Spleen (tissue), 11 donors: ENCODE results near the gene HBQ1. TPM values are rescaled to one million over a fixed set of nuclear protein-coding genes. Genes with fewer than 3 reads are reported as not detected.
A peak's percentile ranks its signal among the peaks of the same experiment; 100 is the strongest.

ENCODE experiments used
- DNase-seq: peaks from one replicate; pipeline ENCODE4 v3.0.0-alpha.2; 2020
- H3K27ac ChIP-seq, 8 donors: fragments of 200-600 bp; sonication (generic) in 7 of 8; 1 replicate in 4 of 8; 2 replicates in 4 of 8; pipeline versions ENCODE4 v1.5.0 to v1.8.0; 2016 to 2021; ENCODE audit warnings: inconsistent platforms in 4 of 8, mild to moderate bottlenecking in 4 of 8, moderate library complexity in 1 of 8
- H3K27me3 ChIP-seq, 7 donors: fragments of 200-600 bp; sonication (generic) in 6 of 7; replicated peaks in 1 of 7; 1 replicate in 4 of 7; 2 replicates in 3 of 7; pipeline versions ENCODE4 v1.5.0 to v1.8.0; 2016 to 2021; ENCODE audit warnings: inconsistent platforms in 3 of 7, mild to moderate bottlenecking in 1 of 7
- H3K36me3 ChIP-seq, 6 donors: fragments of 200-600 bp; sonication (generic) in 5 of 6; 1 replicate in 4 of 6; 2 replicates in 2 of 6; pipeline versions ENCODE4 v1.5.0 to v1.8.0; 2016 to 2021; ENCODE audit warnings: inconsistent platforms in 2 of 6
- H3K4me1 ChIP-seq, 6 donors: fragments of 200-600 bp; sonication (generic) in 5 of 6; 1 replicate in 3 of 6; 2 replicates in 3 of 6; pipeline versions ENCODE4 v1.5.0 to v1.8.0; 2016 to 2021; ENCODE audit warnings: inconsistent platforms in 3 of 6
- H3K4me3 ChIP-seq, 8 donors: fragments of 200-600 bp; sonication (generic) in 7 of 8; 1 replicate in 4 of 8; 2 replicates in 4 of 8; pipeline versions ENCODE4 v1.5.0 to v1.8.0; 2016 to 2021; ENCODE audit warnings: inconsistent platforms in 4 of 8, mild to moderate bottlenecking in 4 of 8, moderate library complexity in 2 of 8
- H3K9me3 ChIP-seq, 8 donors: fragments of 200-600 bp; sonication (generic) in 7 of 8; 1 replicate in 4 of 8; 2 replicates in 4 of 8; pipeline versions ENCODE4 v1.5.0 to v1.8.0; 2016 to 2021; ENCODE audit warnings: inconsistent platforms in 4 of 8
- CTCF ChIP-seq, 11 experiments: fragments of 200-600 bp in 7 of 11; fragments of 450-650 bp in 4 of 11; sonication (generic) in 4 of 11; IDR thresholded peaks in 8 of 11; conservative IDR thresholded peaks in 3 of 11; 1 replicate in 7 of 11; 2 replicates in 4 of 11; pipeline versions ENCODE4 v1.4.0 to v1.8.0; 2016 to 2021; ENCODE audit warnings: antibody characterized with exemption in 11 of 11, inconsistent platforms in 4 of 11, mild to moderate bottlenecking in 1 of 11
- POLR2A ChIP-seq, 3 donors: fragments of 450-650 bp; IDR thresholded peaks; one replicate each; pipeline ENCODE4 v1.5.1; 2017; ENCODE audit warnings: antibody characterized with exemption in 3 of 3, mild to moderate bottlenecking in 1 of 3
- POLR2AphosphoS5 ChIP-seq, 3 donors: sonication (generic); formaldehyde crosslinking; IDR thresholded peaks; one replicate each; pipeline ENCODE4 v1.5.1; 2017; ENCODE audit warnings: antibody characterized with exemption in 3 of 3
- WGBS, 5 donors: extraction: QIAGEN DNeasy Blood & Tissue Kit in 3 of 5; methylation state at CpG; one replicate each; pipeline versions ENCODE4 v1.1.5 to v1.1.7; 2013 to 2018; 5-methylcytosine and 5-hydroxymethylcytosine counted together
- intact Hi-C: fragments of 100-400 bp; cut with DNase I; formaldehyde crosslinking; loops from one replicate; pipeline ENCODE4 v1.15.0; 2023; ENCODE audit warnings: low total_unique reads
- polyA plus RNA-seq, 3 donors: library from polyadenylated mRNA; stranded (reverse); fragments of 200-250 nt; gene quantifications; one replicate each; pipeline ENCODE4 v1.2.1, GENCODE V29; 2013
- total RNA-seq, 7 donors: library from RNA; depleted of rRNA in 3 of 7; stranded (reverse); fragments of >200 nt in 3 of 7; fragmentation: NEBNext Ultra II Directional in 4 of 7; extraction: Animal tissue kit (Norgen Biotek cat#: 25700) in 4 of 7; gene quantifications; one replicate each; pipeline versions ENCODE4 v1.1.0 to v1.2.1, GENCODE V29; 2016 to 2021
- donor health status: healthy with polysubstance abuse.
- donor health status: DM: no; HTN: no; CAD: no; lungs with moderate emphysema.
- donor health status: DM: no; HTN: no; CAD: no.
- donor health status: Bipolar disorder and iron deficiency.
- donor health status: healthy.
- donor health status: DM: no; HTN: no; CAD: no.
- donor health status: DM: yes; HTN: yes; CAD: no.

Gene HBQ1
- total and polyA plus RNA-seq, 10 donors: 0.41 to 11.3 (median 6.6) TPM; not detected in 3

DNA sequence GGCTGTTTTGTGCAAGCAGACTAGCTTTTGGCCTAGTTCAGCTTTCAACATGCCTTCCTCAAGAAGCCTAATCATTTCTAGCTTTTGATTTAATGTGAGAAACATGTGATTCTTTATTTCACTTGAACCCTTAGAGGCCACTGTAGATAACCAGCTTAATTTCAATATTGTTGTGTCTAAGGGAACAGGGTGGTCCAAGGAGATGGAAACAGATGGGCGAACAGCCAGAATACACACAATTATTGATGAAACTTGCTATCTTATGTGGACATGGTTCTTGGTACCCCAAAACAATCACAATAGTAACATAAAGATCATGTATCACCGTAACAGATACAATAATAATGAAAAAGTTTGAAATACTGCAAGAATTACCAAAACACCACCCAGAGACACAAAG is 46.5 kb upstream of the HBQ1 start:
- TF ChIP-seq POLR2AphosphoS5 (IDR thresholded peaks at IDR 0.05): no peak
- no peak for TF ChIP-seq CTCF (IDR thresholded peaks at IDR 0.05 in 8 of 11, conservative IDR thresholded peaks at IDR 0.05 in 3 of 11)
- TF ChIP-seq POLR2A (IDR thresholded peaks at IDR 0.05): no peak
- peaks cover 4 to 50% (median 19%) of the 10 kb centered on the region in 6 donors for H3K4me1 ChIP-seq
- H3K27ac ChIP-seq: no peak overlapping the region
- H3K36me3 ChIP-seq: peaks cover 0 to 9% (median 0%) of the 10 kb centered on the region in 6 donors
- intact Hi-C loops: no loop called here
- no peak for DNase-seq
- no peaks in the 10 kb centered on the region for H3K27me3 ChIP-seq
- no peaks in the 10 kb centered on the region for H3K9me3 ChIP-seq
- 95 to 100% (median 99%) methylated on average over 2 of the region's 2 CpGs for WGBS, 5 donors
- no peak overlapping the region for H3K4me3 ChIP-seq

DNA sequence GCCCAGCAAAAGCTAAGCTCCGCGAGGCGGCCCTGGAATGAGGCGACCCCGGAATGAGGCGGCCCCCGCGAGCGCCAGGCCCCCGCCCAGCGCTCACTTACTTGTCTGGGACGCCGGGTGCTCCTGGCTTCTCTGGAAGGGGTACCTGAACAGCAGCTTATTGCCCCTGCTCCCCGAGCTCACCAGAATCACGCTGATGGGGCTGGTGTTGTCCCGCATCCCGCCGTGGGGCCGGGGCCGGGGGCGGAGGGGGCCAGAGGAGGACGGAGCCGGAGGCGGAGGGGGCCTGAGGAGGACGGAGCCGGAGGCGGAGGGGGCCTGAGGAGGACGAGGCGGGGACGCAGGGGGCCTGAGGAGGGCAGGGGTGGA is 42.2 kb upstream of the HBQ1 start:
- Histone ChIP-seq H3K9me3 (no peaks in the 10 kb centered on the region), H3K4me1 (peaks cover 4 to 50% (median 21%) of the 10 kb centered on the region in 6 donors), H3K27me3 (peaks cover 0 to 4% (median 0%) of the 10 kb centered on the region in 7 donors), H3K4me3 (peak overlapping the region; percentile 38 to 85 (median 62)), H3K27ac (peak overlapping the region in 5 of 8 donors; percentile 43 to 94 (median 91)), H3K36me3 (no peaks in the 10 kb centered on the region)
- DNase-seq: peak; percentile 87
- intact Hi-C loops: no loop called here
- 0 to 2% (median 0%) methylated on average over 13 to 30 of the region's 30 CpGs for WGBS, 5 donors
- TF ChIP-seq POLR2A (IDR thresholded peaks at IDR 0.05) (no peak), POLR2AphosphoS5 (IDR thresholded peaks at IDR 0.05) (no peak), CTCF (IDR thresholded peaks at IDR 0.05 in 8 of 11, conservative IDR thresholded peaks at IDR 0.05 in 3 of 11) (no peak)

DNA sequence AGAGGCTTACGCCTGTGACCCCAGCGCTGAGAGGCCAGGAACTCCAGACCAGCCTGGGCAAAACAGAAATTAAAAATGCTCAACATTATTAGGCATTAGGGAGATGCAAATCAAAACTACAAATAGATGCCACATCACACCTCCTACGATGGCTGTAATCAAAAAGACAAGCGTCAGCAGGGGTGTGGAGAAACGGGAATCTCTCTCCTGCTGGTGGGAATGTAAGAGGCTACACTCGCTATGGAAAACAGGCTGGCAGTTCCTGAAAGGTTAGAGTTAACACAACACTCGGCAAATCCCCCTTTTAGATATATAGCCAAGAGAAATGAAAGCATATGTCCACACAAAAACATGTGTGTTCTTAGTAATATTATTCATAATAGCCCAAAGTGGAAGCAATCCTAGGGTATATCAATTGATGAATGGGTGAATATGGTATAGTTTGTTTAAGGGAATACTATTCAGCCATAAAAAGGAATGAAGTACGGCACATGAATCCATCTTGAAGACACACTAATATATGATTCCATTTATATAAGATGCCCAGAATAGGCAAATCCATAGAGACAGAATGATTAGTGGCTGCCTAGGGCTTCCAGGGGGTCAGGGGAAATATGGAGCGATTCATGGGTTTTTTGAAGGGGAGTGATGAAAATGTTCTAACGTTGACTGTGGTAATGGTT is 39.9 kb upstream of the HBQ1 start:
- peak; percentile 21 for DNase-seq
- TF ChIP-seq CTCF (IDR thresholded peaks at IDR 0.05 in 8 of 11, conservative IDR thresholded peaks at IDR 0.05 in 3 of 11) (no peak), POLR2A (IDR thresholded peaks at IDR 0.05) (no peak), POLR2AphosphoS5 (IDR thresholded peaks at IDR 0.05) (no peak)
- 75 to 81% (median 79%) methylated on average over 10 of the region's 10 CpGs for WGBS, 5 donors

DNA sequence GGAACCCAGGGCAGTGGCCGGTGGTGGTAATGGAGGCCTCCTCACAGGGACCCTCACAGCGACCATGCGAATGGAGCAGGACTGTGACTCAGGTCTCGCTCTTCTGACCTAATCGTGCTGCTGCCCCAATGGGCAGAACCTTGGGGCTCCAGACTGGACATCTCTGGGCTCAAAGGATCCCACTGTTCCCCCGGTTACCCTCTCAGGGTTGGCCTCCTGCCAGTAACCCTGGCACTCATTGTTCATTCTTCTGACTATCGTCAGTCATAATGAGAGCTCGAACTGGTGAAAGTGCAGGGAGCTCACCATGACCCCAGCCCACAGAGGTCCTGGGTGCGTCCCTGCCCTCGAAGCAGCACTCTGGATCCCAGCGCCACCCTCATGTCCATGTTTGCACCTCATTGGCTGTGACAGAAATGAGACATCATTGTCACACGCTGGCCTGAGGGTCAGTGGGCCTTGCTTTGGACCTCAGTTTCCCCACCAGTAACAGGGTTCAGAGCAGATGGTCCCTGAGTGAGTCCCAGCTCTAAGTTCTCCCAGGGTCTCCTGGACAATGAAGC is 37.8 kb upstream of the HBQ1 start:
- H3K27ac ChIP-seq: no peak overlapping the region

More for the DNA sequence above, 39.9 kb upstream of the HBQ1 start:
- H3K27me3 ChIP-seq: peaks cover 0 to 14% (median 0%) of the 10 kb centered on the region in 7 donors
- no peaks in the 10 kb centered on the region for H3K9me3 ChIP-seq
- intact Hi-C loops: no loop called here
- H3K4me3 ChIP-seq: no peak overlapping the region
- peaks cover 4 to 35% (median 21%) of the 10 kb centered on the region in 6 donors for H3K4me1 ChIP-seq
- H3K27ac ChIP-seq: no peak overlapping the region
- no peaks in the 10 kb centered on the region for H3K36me3 ChIP-seq

More for the DNA sequence above, 37.8 kb upstream of the HBQ1 start:
- H3K36me3 ChIP-seq: no peaks in the 10 kb centered on the region
- no peak overlapping the region for H3K4me3 ChIP-seq
- peaks cover 2 to 13% (median 5%) of the 10 kb centered on the region in 6 donors for H3K4me1 ChIP-seq
- WGBS, 5 donors: 76 to 87% (median 81%) methylated on average over 12 of the region's 12 CpGs
- intact Hi-C loops: no loop called here
- no peaks in the 10 kb centered on the region for H3K9me3 ChIP-seq
- DNase-seq: peak; percentile 35
- H3K27me3 ChIP-seq: peaks cover 0 to 14% (median 0%) of the 10 kb centered on the region in 7 donors
- no peak for TF ChIP-seq CTCF (IDR thresholded peaks at IDR 0.05 in 8 of 11, conservative IDR thresholded peaks at IDR 0.05 in 3 of 11)
- TF ChIP-seq POLR2AphosphoS5 (IDR thresholded peaks at IDR 0.05): no peak
- no peak for TF ChIP-seq POLR2A (IDR thresholded peaks at IDR 0.05)
